SW 1271 (cell line): ENCODE data around the gene ZDHHC23.

Source experiments
- DNase-seq, 2 experiments: peaks; one replicate each; lab custom pipeline; 2025; lab: John Stamatoyannopoulos, UW

Gene ZDHHC23

DNA sequence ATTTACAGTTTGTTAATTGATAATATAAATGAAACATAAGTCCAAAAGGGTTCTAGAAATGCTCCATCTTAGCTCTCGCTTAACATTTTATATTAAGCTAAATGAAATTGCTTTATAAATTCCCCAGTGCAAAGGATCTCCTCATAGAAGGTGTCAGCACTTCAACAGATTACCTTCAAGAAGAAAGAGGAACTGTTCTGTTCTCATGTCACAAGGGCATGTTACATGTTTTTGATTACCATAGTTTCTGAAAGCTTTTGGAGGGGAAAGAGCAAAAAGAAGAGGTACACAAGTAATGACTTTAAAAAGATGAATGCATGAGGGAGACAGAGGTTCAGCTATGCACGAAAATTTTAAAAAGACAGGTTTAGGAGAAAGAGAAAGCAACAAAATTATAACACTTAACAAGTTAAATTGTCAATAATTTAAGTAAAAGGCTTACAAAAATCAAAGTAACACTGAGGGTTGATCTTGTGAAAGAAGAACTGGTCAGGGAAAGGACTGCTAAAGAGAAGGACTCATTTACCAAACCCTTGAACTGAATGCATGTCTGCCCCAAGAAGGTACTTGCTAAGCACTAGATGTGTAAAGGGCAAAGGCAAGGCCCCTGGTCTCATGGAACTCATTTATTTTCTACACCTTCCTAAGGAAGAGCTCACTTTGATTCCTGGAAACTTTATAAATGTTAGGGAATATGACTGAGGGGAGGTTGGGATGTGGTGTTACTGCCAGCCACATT is 63.4 kb downstream of the ZDHHC23 start:
- no peak for DNase-seq
